H1 (cell line): ENCODE data around the gene PNRC2. TPM values are rescaled to one million over a fixed set of nuclear protein-coding genes. Genes with fewer than 3 reads are reported as not detected.
"Not testable (repeated sequence)": the region's sequence is repeated elsewhere in the genome, so short reads cannot be mapped to it uniquely, and the experiment has no call there.

ENCODE experiments used
- CTCF ChIA-PET: fragments of 300-600 bp; sonication (Branson Sonifier 250); formaldehyde crosslinking; loops from one replicate; lab custom pipeline; 2021; ENCODE audit not compliant: partially characterized antibody; lab: Charles Lee
- POLR2A ChIA-PET: fragments of 300-600 bp; sonication (Branson Sonifier 250); formaldehyde crosslinking; loops from one replicate; lab custom pipeline; 2021; ENCODE audit warnings: inconsistent platforms; ENCODE audit not compliant: partially characterized antibody; lab: Charles Lee
- DNase-seq, 2 experiments: peaks; one replicate each; pipeline versions ENCODE4 v3.0.0 to v3.0.0-alpha.2; 2010 to 2022; ENCODE audit warnings: low spot score in 2 of 2, low read depth in 1 of 2, mixed read lengths in 1 of 2
- FAIRE-seq: peaks from 2 replicates; lab custom pipeline; 2011; peaks lifted over from hg19 to GRCh38; lab: Jason Lieb, UNC
- H2AFZ ChIP-seq: 2 replicates; pipeline ENCODE4 v1.8.1; 2012; ENCODE audit warnings: low read length, inconsistent platforms
- H2AK5ac ChIP-seq: 2 replicates; pipeline ENCODE4 v1.6.1; 2013; ENCODE audit warnings: low read depth, low read length
- H2BK120ac ChIP-seq: replicated peaks from 2 replicates; pipeline ENCODE3; 2013; ENCODE audit warnings: low read depth, low read length, inconsistent platforms
- H2BK12ac ChIP-seq: 2 replicates; pipeline ENCODE4 v1.6.1; 2013; ENCODE audit warnings: low read depth, low read length
- H2BK15ac ChIP-seq: 2 replicates; pipeline ENCODE4 v1.6.1; 2013; ENCODE audit warnings: low read length
- H2BK20ac ChIP-seq: 2 replicates; pipeline ENCODE4 v1.6.1; 2013; ENCODE audit warnings: low read length
- H2BK5ac ChIP-seq: 2 replicates; pipeline ENCODE4 v1.6.1; 2013; ENCODE audit warnings: low read depth, low read length
- H3K14ac ChIP-seq: 2 replicates; pipeline ENCODE4 v1.6.1; 2013; ENCODE audit warnings: inconsistent platforms; ENCODE audit not compliant: insufficient read length
- H3K18ac ChIP-seq: 2 replicates; pipeline ENCODE4 v1.6.1; 2013; ENCODE audit warnings: low read length; ENCODE audit errors: extremely low read depth
- H3K23ac ChIP-seq: 2 replicates; pipeline ENCODE4 v1.6.1; 2013; ENCODE audit warnings: inconsistent platforms; ENCODE audit not compliant: insufficient read length
- H3K23me2 ChIP-seq: 2 replicates; pipeline ENCODE4 v1.6.1; 2013; ENCODE audit warnings: low read depth, low read length
- H3K27ac ChIP-seq: 2 replicates; pipeline ENCODE4 v1.6.1; 2011; ENCODE audit warnings: low read depth, low read length, inconsistent platforms
- H3K27me3 ChIP-seq, 4 experiments: replicated peaks in 1 of 4; 1 replicate in 1 of 4; 2 replicates in 3 of 4; pipeline versions ENCODE4 v1.6.1 to v1.8.1; 2011 to 2013; ENCODE audit warnings: low read length in 3 of 4, mild to moderate bottlenecking in 3 of 4, inconsistent platforms in 2 of 4, mixed read lengths in 2 of 4, moderate library complexity in 1 of 4; ENCODE audit not compliant: control insufficient read depth in 3 of 4, insufficient read depth in 3 of 4; ENCODE audit errors: extremely low read depth in 1 of 4
- H3K36me3 ChIP-seq, 4 experiments: 2 replicates each; pipeline versions ENCODE4 v1.6.1 to v1.8.1; 2011 to 2013; ENCODE audit warnings: mild to moderate bottlenecking in 4 of 4, low read length in 3 of 4, moderate library complexity in 2 of 4, control low read depth in 1 of 4, inconsistent platforms in 1 of 4; ENCODE audit not compliant: insufficient read depth in 4 of 4, control insufficient read depth in 2 of 4
- H3K4ac ChIP-seq: replicated peaks from 2 replicates; pipeline ENCODE3; 2013; ENCODE audit warnings: low read length, low read depth, mixed read lengths, inconsistent platforms; ENCODE audit not compliant: insufficient read length
- H3K4me1 ChIP-seq, 4 experiments: replicated peaks in 1 of 4; 1 replicate in 1 of 4; 2 replicates in 3 of 4; pipeline versions ENCODE4 v1.6.1 to v1.8.1; 2011 to 2013; ENCODE audit warnings: low read length in 3 of 4, inconsistent platforms in 2 of 4, mixed read lengths in 1 of 4; ENCODE audit not compliant: insufficient read depth in 4 of 4, control insufficient read depth in 3 of 4
- H3K4me2 ChIP-seq, 2 experiments: 2 replicates each; pipeline versions ENCODE4 v1.6.1 to v1.8.1; 2011 to 2013; ENCODE audit warnings: low read depth in 2 of 2, low read length in 2 of 2, control low read depth in 1 of 2, inconsistent platforms in 1 of 2, mild to moderate bottlenecking in 1 of 2; ENCODE audit not compliant: insufficient read depth in 1 of 2
- H3K4me3 ChIP-seq, 4 experiments: fragments of 200-600, 300-600 bp in 1 of 4; sonication (generic), shearing (Covaris generic), sonication (Bioruptor Twin) in 1 of 4; 2 replicates each; pipeline versions ENCODE4 v1.5.1 to v1.8.1; 2011 to 2016; ENCODE audit warnings: low read length in 4 of 4, low read depth in 3 of 4, control low read depth in 2 of 4, inconsistent platforms in 2 of 4, mild to moderate bottlenecking in 2 of 4, mixed read lengths in 1 of 4, moderate library complexity in 1 of 4; ENCODE audit not compliant: insufficient read depth in 2 of 4; ENCODE audit errors: extremely low read depth in 1 of 4
- H3K56ac ChIP-seq: replicated peaks from 2 replicates; pipeline ENCODE3; 2013; ENCODE audit warnings: low read depth, mild to moderate bottlenecking, mixed read lengths, low read length, inconsistent platforms; ENCODE audit not compliant: insufficient read length
- H3K79me1 ChIP-seq: 2 replicates; pipeline ENCODE4 v1.6.1; 2013; ENCODE audit warnings: low read depth, low read length, control low read depth
- H3K79me2 ChIP-seq, 2 experiments: 2 replicates each; pipeline versions ENCODE4 v1.6.1 to v1.8.1; 2012 to 2013; ENCODE audit warnings: low read length in 2 of 2, mild to moderate bottlenecking in 2 of 2, inconsistent platforms in 1 of 2; ENCODE audit not compliant: insufficient read depth in 2 of 2, control insufficient read depth in 1 of 2
- H3K9ac ChIP-seq, 4 experiments: replicated peaks in 1 of 4; 1 replicate in 1 of 4; 2 replicates in 3 of 4; pipeline versions ENCODE4 v1.6.1 to v1.8.1; 2011 to 2013; ENCODE audit warnings: low read depth in 3 of 4, low read length in 3 of 4, control low read depth in 2 of 4, mild to moderate bottlenecking in 2 of 4, moderate library complexity in 2 of 4, inconsistent platforms in 1 of 4; ENCODE audit errors: extremely low read depth in 1 of 4
- H3K9me3 ChIP-seq, 2 experiments: 2 replicates each; pipeline versions ENCODE4 v1.6.1 to v1.8.1; 2012 to 2013; ENCODE audit warnings: mild to moderate bottlenecking in 2 of 2, moderate library complexity in 2 of 2, control low read depth in 1 of 2, inconsistent platforms in 1 of 2, low read depth in 1 of 2, low read length in 1 of 2, mixed read lengths in 1 of 2; ENCODE audit not compliant: insufficient read depth in 2 of 2
- H4K20me1 ChIP-seq, 2 experiments: replicated peaks in 1 of 2; 2 replicates each; pipeline versions ENCODE3 to v1.8.1; 2011 to 2013; ENCODE audit warnings: inconsistent platforms in 2 of 2, low read length in 2 of 2, mild to moderate bottlenecking in 1 of 2; ENCODE audit not compliant: insufficient read depth in 2 of 2, control insufficient read depth in 1 of 2
- H4K5ac ChIP-seq: 2 replicates; pipeline ENCODE4 v1.6.1; 2013; ENCODE audit warnings: low read length, low read depth, mixed read lengths, inconsistent platforms; ENCODE audit not compliant: insufficient read length
- H4K8ac ChIP-seq: 2 replicates; pipeline ENCODE4 v1.8.0; 2013; ENCODE audit warnings: mild to moderate bottlenecking, moderate library complexity, low read length, inconsistent platforms; ENCODE audit not compliant: insufficient read depth; ENCODE audit errors: extremely low read depth
- H4K91ac ChIP-seq: replicated peaks from 2 replicates; pipeline ENCODE3; 2013; ENCODE audit warnings: low read length, mixed read lengths, inconsistent platforms; ENCODE audit not compliant: insufficient read length
- WGBS, 2 experiments: shearing (Covaris generic) in 1 of 2; methylation state at CpG; one replicate each; pipeline versions ENCODE4 v1.1.6 to v1.1.7; 2013 to 2015; ENCODE audit warnings: low lambda C conversion rate in 2 of 2, mixed read lengths in 2 of 2, inconsistent platforms in 1 of 2, low coverage in 1 of 2, missing lambda C conversion rate in 1 of 2; ENCODE audit not compliant: insufficient replicate concordance in 2 of 2, insufficient coverage in 1 of 2, insufficient read length in 1 of 2; ENCODE audit errors: extremely low coverage in 1 of 2, missing lambda C conversion rate in 1 of 2; 5-methylcytosine and 5-hydroxymethylcytosine counted together
- microRNA counts: library from miRNA; unstranded; fragments of <30 nt; microRNA quantifications from one replicate; lab custom pipeline; 2015
- microRNA-seq, 2 experiments: library from miRNA; unstranded; fragments of <30 nt; microRNA quantifications; one replicate each; pipeline versions ENCODE4 to v1.2.0, GENCODE V29; 2016 to 2020; ENCODE audit warnings: borderline microRNAs expressed in 2 of 2, borderline number of aligned reads in 2 of 2, borderline replicate concordance in 1 of 2
- polyA plus RNA-seq, 7 experiments: library from polyadenylated mRNA; depleted of rRNA in 3 of 7; stranded (reverse) in 5 of 7; unstranded in 2 of 7; fragments of >200 nt in 5 of 7; fragments of 200-250 nt in 2 of 7; gene quantifications; 1 replicate in 5 of 7; 2 replicates in 1 of 7; 4 replicates in 1 of 7; pipeline versions ENCODE4 v1.2.1 to v1.2.3, GENCODE V29; 2011 to 2013; ENCODE audit warnings: missing spikeins in 2 of 7, mixed read lengths in 2 of 7
- small RNA-seq: library from polyadenylated mRNA; stranded (forward); fragments of <200 nt; extraction: miRNeasy Mini kit (QIAGEN cat#:217004); gene quantifications from one replicate; pipeline ENCODE3, GENCODE V24; 2013; ENCODE audit not compliant: insufficient read depth
- total RNA-seq: library from RNA; stranded (reverse); fragmentation: NEBNext Ultra II Directional; extraction: Animal tissue kit (Norgen Biotek cat#: 25700); gene quantifications from 2 replicates; pipeline ENCODE4 v1.2.1, GENCODE V29; 2021

Gene PNRC2
- total and polyA plus RNA-seq, 2 of the 8 experiments (the other 6 are each of a cell fraction or from before 2014, with no cell fraction given), result 57.5 to 147 TPM

DNA sequence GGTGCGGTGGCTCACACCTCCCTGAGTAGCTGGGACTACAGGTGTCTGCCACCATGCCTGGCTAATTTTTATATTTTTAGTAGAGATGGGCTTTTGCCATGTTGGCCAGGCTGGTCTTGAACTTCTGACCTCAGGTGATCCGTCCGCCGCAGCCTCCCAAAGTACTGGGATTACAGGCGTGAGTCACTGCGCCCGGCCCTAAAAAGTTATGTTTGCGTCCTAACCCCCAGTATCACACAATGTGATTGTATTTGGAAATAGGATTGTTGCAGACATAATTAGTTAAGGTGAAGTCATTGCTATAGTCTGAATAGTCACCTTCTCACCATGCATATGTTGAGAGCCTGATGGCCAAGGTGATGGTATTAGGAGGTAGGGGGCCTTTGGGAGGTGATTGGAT lies 53.2 kb downstream of the PNRC2 start:
- not testable (repeated sequence) for H3K4ac ChIP-seq, H4K20me1 ChIP-seq, H3K23ac ChIP-seq, H3K4me2 ChIP-seq, H3K56ac ChIP-seq, H3K27ac ChIP-seq, H3K36me3 ChIP-seq, H2BK15ac ChIP-seq, H2BK120ac ChIP-seq, H3K9ac ChIP-seq, H2BK5ac ChIP-seq, H3K18ac ChIP-seq, FAIRE-seq, DNase-seq, H3K23me2 ChIP-seq, H3K4me3 ChIP-seq, H4K8ac ChIP-seq, H3K27me3 ChIP-seq, H4K91ac ChIP-seq, H3K14ac ChIP-seq, H3K4me1 ChIP-seq, H4K5ac ChIP-seq, H3K79me2 ChIP-seq, H2AFZ ChIP-seq, H2AK5ac ChIP-seq, H2BK20ac ChIP-seq, H3K9me3 ChIP-seq, H2BK12ac ChIP-seq, H3K79me1 ChIP-seq
- CTCF ChIA-PET, result interaction anchor here (1.1 kb wide), 1 partner anchor 62 kb away, joined by 3 read pairs; no protein-coding TSS in a partner anchor
- WGBS, 2 experiments, result 87% methylated on average over 8 of the region's 8 CpGs; no CpG with 5 or more reads in 1 of the 2 experiments
- POLR2A ChIA-PET, result interaction anchor here (1.3 kb wide), 1 partner anchor 32 kb away, joined by 4 read pairs; the partner anchor contains the start of gene SRSF10

MicroRNA genes within 50 kb of the gene (microRNA counts, 767-probe panel; counts per million panel counts)
- microRNA hsa-miR-378f (lab: Ali Mortazavi, UCI), result 879 counts per million, percentile 95 among the panel's probes with 10 or more counts

Small RNAs within 50 kb of the gene (microRNA-seq; reads per million reads assigned to microRNA genes)
- gene MIR378F, result 0 reads per million in 2 experiments

Small RNAs within 50 kb of the gene (small RNA-seq; reads per million reads assigned to genes)
- not detected for gene MIR378F

Other genes with a start within 250 kb of the PNRC2 start
- gene ELOA, start 216.4 kb upstream of the PNRC2 start, total RNA-seq, result 56.9 and 61.1 TPM in 2 replicates
- gene ELOA, start 216.4 kb upstream of the PNRC2 start, polyA plus RNA-seq (2011; rRNA removed), result 12.3 and 15.7 TPM in 2 replicates
- gene PITHD1, start 181.4 kb upstream of the PNRC2 start, total RNA-seq, result 65.0 and 68.8 TPM in 2 replicates
- gene PITHD1, start 181.4 kb upstream of the PNRC2 start, polyA plus RNA-seq (2011; rRNA removed), result 50.4 and 67.4 TPM in 2 replicates
- 138 and 152 TPM in 2 replicates for gene LYPLA2, start 168.7 kb upstream of the PNRC2 start, total RNA-seq
- gene LYPLA2, start 168.7 kb upstream of the PNRC2 start, polyA plus RNA-seq (2011; rRNA removed), result 211 and 231 TPM in 2 replicates
- 26.0 and 29.9 TPM in 2 replicates for gene GALE, start 159.1 kb upstream of the PNRC2 start, total RNA-seq
- 33.9 and 36.1 TPM in 2 replicates for gene GALE, start 159.1 kb upstream of the PNRC2 start, polyA plus RNA-seq (2011; rRNA removed)
- 13.7 and 15.6 TPM in 2 replicates for gene HMGCL, start 134.4 kb upstream of the PNRC2 start, total RNA-seq
- gene HMGCL, start 134.4 kb upstream of the PNRC2 start, polyA plus RNA-seq (2011; rRNA removed), result 19.5 and 24.3 TPM in 2 replicates
- gene FUCA1, start 91.5 kb upstream of the PNRC2 start, total RNA-seq, result 6.4 and 7.1 TPM in 2 replicates
- gene FUCA1, start 91.5 kb upstream of the PNRC2 start, polyA plus RNA-seq (2011; rRNA removed), result 4.0 and 5.9 TPM in 2 replicates
- not detected in 2 replicates for gene CNR2, start 46.5 kb upstream of the PNRC2 start, total RNA-seq
- gene CNR2, start 46.5 kb upstream of the PNRC2 start, polyA plus RNA-seq (2011; rRNA removed), result not detected in 2 replicates
- gene SRSF10, start 20.5 kb downstream of the PNRC2 start, total RNA-seq, result 194 TPM in 2 replicates
- 155 and 164 TPM in 2 replicates for gene SRSF10, start 20.5 kb downstream of the PNRC2 start, polyA plus RNA-seq (2011; rRNA removed)
- gene MYOM3, start 152.3 kb downstream of the PNRC2 start, total RNA-seq, result 0.09 and 0.36 TPM in 2 replicates
- 0.05 and 0.08 TPM in 2 replicates for gene MYOM3, start 152.3 kb downstream of the PNRC2 start, polyA plus RNA-seq (2011; rRNA removed)
- 0.17 and 0.21 TPM in 2 replicates for gene IL22RA1, start 183.3 kb downstream of the PNRC2 start, total RNA-seq
- 0.32 and 0.44 TPM in 2 replicates for gene IL22RA1, start 183.3 kb downstream of the PNRC2 start, polyA plus RNA-seq (2011; rRNA removed)
- 9.2 and 10.1 TPM in 2 replicates for gene IFNLR1, start 227.5 kb downstream of the PNRC2 start, total RNA-seq
- gene IFNLR1, start 227.5 kb downstream of the PNRC2 start, polyA plus RNA-seq (2011; rRNA removed), result 6.8 and 11.4 TPM in 2 replicates